CD4-positive, alpha-beta T cell (primary cell): Measurements from ENCODE around the gene RNU1-1. TPM values are rescaled to one million over a fixed set of nuclear protein-coding genes. Genes with fewer than 3 reads are reported as not detected.
A peak's percentile ranks its signal among the peaks of the same experiment; 100 is the strongest.
"Not testable (repeated sequence)": the region's sequence is repeated elsewhere in the genome, so short reads cannot be mapped to it uniquely, and the experiment has no call there.

Experiments
- ATAC-seq: fragments of 200-7000 bp; cut with Tn5 transposase; one replicate; pipeline ENCODE4 v1.10.0; 2022; ENCODE audit warnings: mild to moderate bottlenecking; ENCODE audit not compliant: poor library complexity
- CTCF ChIA-PET: fragments of 350-600 bp; sonication (Branson Sonifier 250); formaldehyde crosslinking; loops from one replicate; lab custom pipeline; 2021; ENCODE audit warnings: antibody characterized with exemption, inconsistent platforms; lab: Charles Lee
- POLR2A ChIA-PET: fragments of 350-600 bp; sonication (Branson Sonifier 250); formaldehyde crosslinking; loops from one replicate; lab custom pipeline; 2021; ENCODE audit warnings: antibody characterized with exemption, inconsistent platforms; lab: Charles Lee
- DNase-seq, 14 experiments: peaks; one replicate each; pipeline ENCODE4 v3.0.0-alpha.2; 2013 to 2020; ENCODE audit warnings: mixed read lengths in 2 of 14
- H3K27ac ChIP-seq, 2 donors: one replicate each; pipeline versions ENCODE4 v1.5.1 to v1.7.0; 2013; ENCODE audit warnings: low read length in 2 of 2, low read depth in 1 of 2, mild to moderate bottlenecking in 1 of 2
- H3K27me3 ChIP-seq, 2 experiments: 1 replicate in 1 of 2; 2 replicates in 1 of 2; pipeline versions ENCODE4 v1.6.1 to v1.7.0; 2013; ENCODE audit warnings: low read length in 2 of 2, control low read depth in 1 of 2, mild to moderate bottlenecking in 1 of 2, moderate library complexity in 1 of 2; ENCODE audit not compliant: insufficient read depth in 2 of 2, control insufficient read depth in 1 of 2
- H3K36me3 ChIP-seq: one replicate; pipeline ENCODE4 v1.6.1; 2013; ENCODE audit warnings: low read length, control low read depth; ENCODE audit not compliant: insufficient read depth
- H3K4me1 ChIP-seq: one replicate; pipeline ENCODE4 v1.6.1; 2013; ENCODE audit warnings: low read length, control low read depth; ENCODE audit not compliant: insufficient read depth
- H3K4me3 ChIP-seq: one replicate; pipeline ENCODE4 v1.5.1; 2013; ENCODE audit warnings: mild to moderate bottlenecking, low read length, moderate library complexity
- H3K9me3 ChIP-seq, 2 experiments: 1 replicate in 1 of 2; 2 replicates in 1 of 2; pipeline versions ENCODE4 v1.6.1 to v1.7.0; 2013; ENCODE audit warnings: low read length in 2 of 2, mild to moderate bottlenecking in 2 of 2, control low read depth in 1 of 2, moderate library complexity in 1 of 2; ENCODE audit not compliant: control insufficient read depth in 1 of 2, insufficient read depth in 1 of 2
- H3K27ac Mint-ChIP-seq: one replicate; pipeline ENCODE4 v1.8.0; 2020; ENCODE audit warnings: mixed read lengths
- H3K27me3 Mint-ChIP-seq: one replicate; pipeline ENCODE4 v1.8.0; 2021; ENCODE audit warnings: mixed read lengths
- H3K36me3 Mint-ChIP-seq: one replicate; pipeline ENCODE4 v1.8.0; 2021; ENCODE audit warnings: low read depth, mixed read lengths
- H3K4me1 Mint-ChIP-seq: one replicate; pipeline ENCODE4 v1.8.0; 2021; ENCODE audit warnings: low read depth, mixed read lengths
- H3K4me3 Mint-ChIP-seq: one replicate; pipeline ENCODE4 v1.8.0; 2020; ENCODE audit warnings: mild to moderate bottlenecking, mixed read lengths
- H3K9me3 Mint-ChIP-seq: one replicate; pipeline ENCODE4 v1.8.0; 2020; ENCODE audit warnings: mixed read lengths
- intact Hi-C, 2 experiments: fragments of 100-400 bp; cut with DNase I in 1 of 2; cut with micrococcal nuclease in 1 of 2; formaldehyde crosslinking; loops; one replicate each; pipeline versions ENCODE4 v1.15.1 to v1.9.0; 2023 to 2025; cut with DNase I, micrococcal nuclease
- total RNA-seq, 174 experiments: library from RNA in 2 of 174; stranded (reverse) in 2 of 174; gene quantifications; one replicate each; pipeline ENCODE4 v1.2.3 and lab custom pipeline; 2021 to 2026

The RNU1-1 gene
- total RNA-seq, 2 experiments from 2014 or later: 4,982 to 5,937 TPM

- H3K4me1 Mint-ChIP-seq, H3K27ac Mint-ChIP-seq, H3K27me3 ChIP-seq, H3K27ac ChIP-seq, POLR2A ChIA-PET, H3K9me3 Mint-ChIP-seq, DNase-seq, H3K4me3 Mint-ChIP-seq, ATAC-seq, H3K9me3 ChIP-seq, H3K4me3 ChIP-seq, H3K36me3 ChIP-seq, CTCF ChIA-PET, intact Hi-C loops, H3K36me3 Mint-ChIP-seq: not testable (repeated sequence)
- H3K4me1 ChIP-seq: peaks cover 10% of the 10 kb centered on the region
- peaks cover 26% of the 10 kb centered on the region for H3K27me3 Mint-ChIP-seq
These were observed 21.8 kb upstream of the RNU1-1 start for GRCh38 chr1:16535898-16536297.

GRCh38 chr1:16535487-16535886, 21.4 kb upstream of the RNU1-1 start:
- DNase-seq, H3K27ac Mint-ChIP-seq, POLR2A ChIA-PET, intact Hi-C loops, H3K36me3 ChIP-seq, H3K4me1 Mint-ChIP-seq, H3K36me3 Mint-ChIP-seq, CTCF ChIA-PET, H3K9me3 ChIP-seq, ATAC-seq, H3K9me3 Mint-ChIP-seq, H3K27ac ChIP-seq, H3K27me3 ChIP-seq: not testable (repeated sequence)
- Mint-ChIP-seq H3K4me3 (peak overlapping the region; percentile 34), H3K27me3 (peaks cover 26% of the 10 kb centered on the region)
- H3K4me1 ChIP-seq: peaks cover 10% of the 10 kb centered on the region
- peak overlapping the region; percentile 33 for H3K4me3 ChIP-seq

GRCh38 chr1:16534829-16535456, 20.9 kb upstream of the RNU1-1 start:
- DNase-seq (peak in 1 of 14 experiments; percentile 32), ATAC-seq (peak; percentile 63)
- CTCF ChIA-PET, H3K27ac ChIP-seq, POLR2A ChIA-PET, H3K4me1 Mint-ChIP-seq, intact Hi-C loops, H3K9me3 Mint-ChIP-seq, H3K27ac Mint-ChIP-seq, H3K36me3 ChIP-seq, H3K9me3 ChIP-seq, H3K27me3 ChIP-seq, H3K36me3 Mint-ChIP-seq: not testable (repeated sequence)
- Mint-ChIP-seq H3K27me3 (peaks cover 22% of the 10 kb centered on the region), H3K4me3 (peak overlapping the region; percentile 80)
- peak overlapping the region; percentile 33 for H3K4me3 ChIP-seq
- peaks cover 10% of the 10 kb centered on the region for H3K4me1 ChIP-seq

- POLR2A ChIA-PET, H3K9me3 Mint-ChIP-seq, H3K27ac ChIP-seq, H3K36me3 Mint-ChIP-seq, CTCF ChIA-PET, H3K27ac Mint-ChIP-seq, H3K9me3 ChIP-seq, H3K36me3 ChIP-seq, intact Hi-C loops, H3K27me3 ChIP-seq, H3K4me1 Mint-ChIP-seq: not testable (repeated sequence)
- peak overlapping the region; percentile 80 for H3K4me3 Mint-ChIP-seq
- ATAC-seq (peak; percentile 41), DNase-seq (peak in 4 of 14 experiments; percentile 10 to 45 (median 22))
- peaks cover 22% of the 10 kb centered on the region for H3K27me3 Mint-ChIP-seq
- peak overlapping the region; percentile 33 for H3K4me3 ChIP-seq
- peaks cover 10% of the 10 kb centered on the region for H3K4me1 ChIP-seq
These were observed 20.2 kb upstream of the RNU1-1 start for GRCh38 chr1:16534239-16534828.

GRCh38 chr1:16532235-16532991, 18.3 kb upstream of the RNU1-1 start:
- H3K4me3 Mint-ChIP-seq, POLR2A ChIA-PET, H3K27ac Mint-ChIP-seq, H3K4me1 Mint-ChIP-seq, intact Hi-C loops, DNase-seq, H3K4me3 ChIP-seq, H3K27me3 ChIP-seq, H3K36me3 ChIP-seq, H3K27ac ChIP-seq, H3K9me3 ChIP-seq, H3K36me3 Mint-ChIP-seq, ATAC-seq, H3K9me3 Mint-ChIP-seq, CTCF ChIA-PET: not testable (repeated sequence)
- H3K4me1 ChIP-seq: peaks cover 10% of the 10 kb centered on the region
- H3K27me3 Mint-ChIP-seq: peaks cover 22% of the 10 kb centered on the region

- H3K36me3 Mint-ChIP-seq, H3K27ac Mint-ChIP-seq, H3K9me3 Mint-ChIP-seq, ATAC-seq, DNase-seq, H3K4me1 ChIP-seq, H3K4me1 Mint-ChIP-seq, CTCF ChIA-PET, intact Hi-C loops, H3K4me3 ChIP-seq, H3K9me3 ChIP-seq, H3K4me3 Mint-ChIP-seq, H3K36me3 ChIP-seq, POLR2A ChIA-PET, H3K27ac ChIP-seq: not testable (repeated sequence)
- H3K27me3 Mint-ChIP-seq: peaks cover 16% of the 10 kb centered on the region
- H3K27me3 ChIP-seq: peaks cover 2 to 14% of the 10 kb centered on the region in 2 experiments
These were observed 14.3 kb upstream of the RNU1-1 start for GRCh38 chr1:16528338-16528737.

- H3K9me3 Mint-ChIP-seq, ATAC-seq, H3K27me3 ChIP-seq, DNase-seq, H3K36me3 ChIP-seq, H3K4me3 ChIP-seq, H3K9me3 ChIP-seq, H3K4me1 Mint-ChIP-seq, H3K27ac ChIP-seq, POLR2A ChIA-PET, H3K4me3 Mint-ChIP-seq, CTCF ChIA-PET, H3K27ac Mint-ChIP-seq, intact Hi-C loops, H3K36me3 Mint-ChIP-seq, H3K4me1 ChIP-seq: not testable (repeated sequence)
- H3K27me3 Mint-ChIP-seq: peaks cover 12% of the 10 kb centered on the region
These were observed 11.7 kb upstream of the RNU1-1 start for GRCh38 chr1:16525769-16526168.
